RWPE1 (cell line): ENCODE measurements around the gene IL17D.
"Not testable (repeated sequence)": the region's sequence is repeated elsewhere in the genome, so short reads cannot be mapped to it uniquely, and the experiment has no call there.

Source experiments
- CTCF ChIA-PET: fragments of 350-600 bp; sonication (Branson Sonifier 250); formaldehyde crosslinking; extraction: SDS; loops from one replicate; lab custom pipeline; 2021; lab: Yijun Ruan, JAX
- POLR2A ChIA-PET: fragments of 400-600 bp; formaldehyde crosslinking; extraction: SDS; loops from one replicate; lab custom pipeline; 2020; ENCODE audit warnings: antibody characterized with exemption; ENCODE audit not compliant: low non-redundant PET; lab: Yijun Ruan, JAX
- DNase-seq: peaks from one replicate; pipeline ENCODE4 v3.0.0; 2012; ENCODE audit warnings: low spot score
- H3K27ac ChIP-seq: fragments of 450-650 bp; 2 replicates; pipeline ENCODE4 v1.5.1; 2017
- TF ChIP-seq, protein P1 (sequence below): fragments of 450-650 bp; conservative IDR thresholded peaks from 2 replicates; pipeline ENCODE4 v1.5.1; 2017; ENCODE audit warnings: low read depth, mild to moderate bottlenecking

Gene IL17D

DNA sequence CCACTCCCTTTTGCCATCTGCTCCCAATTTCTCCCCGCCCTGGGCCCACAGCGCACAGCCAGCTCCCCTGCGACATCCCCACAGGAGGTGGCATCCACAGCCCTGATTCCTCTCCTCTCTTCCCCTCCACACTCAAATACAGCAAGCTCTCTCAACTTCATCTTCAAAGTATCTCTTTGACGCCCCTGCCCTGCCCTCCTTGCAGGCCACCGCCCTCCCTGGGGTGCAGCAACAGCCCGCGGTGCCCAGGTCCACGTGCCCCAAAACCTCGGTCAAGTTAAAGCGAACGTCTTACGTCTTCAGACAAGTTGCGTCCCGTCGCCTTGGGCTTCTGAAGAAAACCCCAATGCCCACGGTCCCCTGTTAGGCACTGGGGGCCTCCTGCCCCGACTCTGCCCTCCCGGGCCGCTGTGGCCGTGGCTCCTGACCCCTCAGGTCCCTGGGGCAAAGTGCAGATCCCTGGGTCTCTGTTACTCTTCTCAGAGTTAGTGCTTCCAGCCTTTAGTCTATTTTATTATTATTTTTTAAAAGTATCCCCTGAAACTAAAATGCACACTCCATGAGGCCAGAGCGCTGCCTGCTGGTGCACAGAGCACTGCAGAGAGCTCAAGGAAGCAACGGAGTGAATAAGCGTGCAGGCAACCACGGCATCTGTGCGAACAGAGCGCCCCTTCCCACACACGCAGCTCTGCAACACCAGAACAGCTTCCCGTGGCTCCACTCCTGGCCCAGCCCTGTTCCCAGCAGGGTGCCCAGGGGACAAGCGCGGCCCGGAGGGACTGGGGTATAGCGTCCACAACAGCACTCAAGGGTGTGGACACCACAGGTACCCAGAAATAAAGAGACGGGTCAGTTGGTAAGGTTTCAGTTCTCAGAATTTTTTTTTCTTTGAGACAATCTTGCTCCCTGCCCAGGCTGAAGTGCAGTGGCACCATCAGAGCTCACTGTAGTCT is 26.4 kb downstream of the IL17D start:
- no peak overlapping the region for H3K27ac ChIP-seq
- ChIA-PET CTCF (interaction anchor here (0.5 kb wide), 1 partner anchor 195 kb away, joined by 7 read pairs; no protein-coding TSS in a partner anchor), POLR2A (no interaction called here)
- no peak for DNase-seq
- TF ChIP-seq, protein P1, sequence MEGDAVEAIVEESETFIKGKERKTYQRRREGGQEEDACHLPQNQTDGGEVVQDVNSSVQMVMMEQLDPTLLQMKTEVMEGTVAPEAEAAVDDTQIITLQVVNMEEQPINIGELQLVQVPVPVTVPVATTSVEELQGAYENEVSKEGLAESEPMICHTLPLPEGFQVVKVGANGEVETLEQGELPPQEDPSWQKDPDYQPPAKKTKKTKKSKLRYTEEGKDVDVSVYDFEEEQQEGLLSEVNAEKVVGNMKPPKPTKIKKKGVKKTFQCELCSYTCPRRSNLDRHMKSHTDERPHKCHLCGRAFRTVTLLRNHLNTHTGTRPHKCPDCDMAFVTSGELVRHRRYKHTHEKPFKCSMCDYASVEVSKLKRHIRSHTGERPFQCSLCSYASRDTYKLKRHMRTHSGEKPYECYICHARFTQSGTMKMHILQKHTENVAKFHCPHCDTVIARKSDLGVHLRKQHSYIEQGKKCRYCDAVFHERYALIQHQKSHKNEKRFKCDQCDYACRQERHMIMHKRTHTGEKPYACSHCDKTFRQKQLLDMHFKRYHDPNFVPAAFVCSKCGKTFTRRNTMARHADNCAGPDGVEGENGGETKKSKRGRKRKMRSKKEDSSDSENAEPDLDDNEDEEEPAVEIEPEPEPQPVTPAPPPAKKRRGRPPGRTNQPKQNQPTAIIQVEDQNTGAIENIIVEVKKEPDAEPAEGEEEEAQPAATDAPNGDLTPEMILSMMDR = no peak

DNA sequence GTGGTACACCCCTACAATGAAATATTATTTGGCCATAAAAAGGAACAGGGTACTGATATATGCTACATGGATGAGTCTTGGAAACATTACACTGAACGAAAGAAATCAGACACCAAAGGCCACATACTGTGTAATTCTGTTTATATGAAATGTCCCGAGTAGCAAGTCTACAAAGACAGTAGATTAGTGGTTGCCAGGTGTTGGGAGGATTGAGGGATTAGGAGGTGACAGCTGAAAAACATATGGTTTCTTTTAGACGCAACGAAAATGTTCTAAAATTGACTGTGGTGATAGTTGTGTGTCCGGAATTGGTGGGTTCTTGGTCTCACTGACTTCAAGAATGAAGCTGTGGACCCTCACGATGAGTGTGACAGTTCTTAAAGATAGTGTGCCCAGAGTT is 35.1 kb downstream of the IL17D start:
- ChIA-PET POLR2A (no interaction called here), CTCF (no interaction called here)
- no peak overlapping the region for H3K27ac ChIP-seq
- TF ChIP-seq, protein P1 = no peak
- DNase-seq = no peak

DNA sequence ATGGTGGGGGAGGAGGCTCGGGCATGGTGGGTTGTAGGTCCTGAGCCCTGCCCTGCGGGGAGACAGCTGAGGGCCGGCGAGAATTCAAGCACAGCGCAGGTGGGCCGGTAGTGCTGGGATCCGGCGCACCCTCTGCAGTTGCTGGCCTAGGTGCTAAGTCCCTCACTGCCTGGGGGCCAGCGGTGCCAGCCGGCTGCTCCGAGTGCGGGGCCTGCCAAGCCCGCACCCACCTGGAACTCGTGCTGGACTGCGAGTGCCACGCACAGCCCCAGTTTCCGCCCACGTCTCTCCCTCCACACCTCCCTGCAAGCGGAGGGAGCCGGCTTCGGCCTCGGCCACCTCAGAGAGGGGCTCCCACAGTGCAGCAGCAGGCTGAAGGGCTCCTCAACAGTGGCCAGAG is 36.5 kb downstream of the IL17D start:
- no peak for DNase-seq
- TF ChIP-seq, protein P1 = no peak
- H3K27ac ChIP-seq = no peak overlapping the region
- ChIA-PET CTCF (no interaction called here), POLR2A (no interaction called here)

DNA sequence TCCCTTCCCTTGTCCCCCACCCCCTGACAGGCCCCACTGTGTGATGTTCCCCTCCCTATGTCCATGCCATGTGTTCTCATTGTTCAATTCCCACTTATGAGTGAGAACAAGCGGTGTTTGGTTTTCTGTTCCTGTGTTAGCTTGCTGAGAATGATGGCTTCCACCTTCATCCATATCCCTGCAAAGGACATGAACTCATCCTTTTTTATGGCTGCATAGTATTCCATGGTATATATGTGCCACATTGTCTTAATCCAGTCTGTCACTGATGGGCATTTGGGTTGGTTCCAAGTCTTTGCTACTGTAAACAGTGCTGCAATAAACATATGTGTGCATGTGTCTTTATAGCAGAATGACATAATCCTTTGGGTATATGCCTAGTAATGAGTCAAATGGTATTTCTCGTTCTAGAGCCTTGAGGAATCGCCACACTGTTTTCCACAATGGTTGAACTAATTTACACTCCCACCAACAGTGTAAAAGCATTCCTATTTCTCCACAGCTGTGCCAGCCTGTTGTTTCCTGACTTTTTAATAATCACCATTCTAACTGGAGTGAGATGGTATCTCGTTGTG is 40.4 kb downstream of the IL17D start:
- CTCF ChIA-PET, DNase-seq, H3K27ac ChIP-seq, POLR2A ChIA-PET: not testable (repeated sequence)

DNA sequence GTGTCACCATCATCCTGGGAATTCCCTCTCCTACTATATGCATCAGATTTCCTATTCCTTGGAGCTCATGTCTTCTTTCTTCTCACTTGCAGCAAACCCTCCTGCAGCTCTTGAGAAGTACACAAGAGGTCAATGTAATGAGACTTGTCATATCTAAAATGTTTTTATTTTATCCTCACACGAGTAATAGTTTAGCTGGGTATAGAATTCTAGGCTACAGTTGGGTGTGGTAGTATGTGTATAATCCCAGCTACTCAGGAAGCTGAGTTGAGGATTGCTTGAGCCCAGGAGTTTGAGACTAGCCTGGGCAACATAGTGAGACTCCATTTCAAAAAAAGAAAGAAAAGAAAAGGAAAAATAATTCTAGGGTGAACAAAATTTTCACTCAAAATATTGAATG is 45.9 kb downstream of the IL17D start:
- TF ChIP-seq, protein P1 = no peak
- no peak overlapping the region for H3K27ac ChIP-seq
- DNase-seq = no peak
- ChIA-PET POLR2A (no interaction called here), CTCF (interaction anchor here (0.6 to 0.7 kb wide), 2 partner anchors 9 to 12 kb away, joined by 3 read pairs; no protein-coding TSS in a partner anchor)

DNA sequence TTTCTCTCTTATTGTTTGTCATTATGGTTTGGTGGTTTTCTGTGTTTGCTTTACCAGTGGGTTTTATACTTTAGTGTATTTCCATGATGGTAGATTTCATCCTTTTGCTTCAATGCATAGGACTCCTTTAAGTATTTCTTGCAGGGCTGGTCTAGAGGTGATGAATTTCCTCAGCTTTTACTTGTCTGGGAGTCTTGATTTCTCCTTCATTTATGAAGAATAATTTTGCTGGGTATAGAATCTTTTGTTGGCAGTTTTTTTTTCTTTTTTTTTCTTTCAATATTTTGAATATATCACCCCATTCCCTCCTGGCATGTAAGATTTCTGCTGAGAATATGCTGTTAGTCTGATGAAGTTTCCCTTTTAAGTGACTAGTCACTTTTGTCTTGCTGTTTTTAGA is 50.5 kb downstream of the IL17D start:
- ChIA-PET POLR2A (no interaction called here), CTCF (interaction anchor here (0.6 kb wide), 3 partner anchors 97 to 481 kb away, joined by 3 to 4 read pairs (median 3); no protein-coding TSS in a partner anchor)

More for the DNA sequence above, 50.5 kb downstream of the IL17D start:
- no peak for DNase-seq
- H3K27ac ChIP-seq = no peak overlapping the region
- TF ChIP-seq, protein P1 = no peak
